GM12875 (cell line): ENCODE measurements around the gene NACC2.
"Not testable (repeated sequence)": the region's sequence is repeated elsewhere in the genome, so short reads cannot be mapped to it uniquely, and the experiment has no call there.

ENCODE experiments used
- H3K4me3 ChIP-seq: one replicate; pipeline ENCODE4 v1.5.1; 2011; ENCODE audit warnings: low read depth, low read length, control low read depth
- CTCF ChIP-seq: IDR thresholded peaks from 2 replicates; pipeline ENCODE4 v1.5.1; 2011; ENCODE audit warnings: low read depth, mild to moderate bottlenecking, control low read depth, inconsistent platforms, low read length, moderate library complexity, borderline replicate concordance; ENCODE audit not compliant: insufficient read depth

Gene NACC2

DNA sequence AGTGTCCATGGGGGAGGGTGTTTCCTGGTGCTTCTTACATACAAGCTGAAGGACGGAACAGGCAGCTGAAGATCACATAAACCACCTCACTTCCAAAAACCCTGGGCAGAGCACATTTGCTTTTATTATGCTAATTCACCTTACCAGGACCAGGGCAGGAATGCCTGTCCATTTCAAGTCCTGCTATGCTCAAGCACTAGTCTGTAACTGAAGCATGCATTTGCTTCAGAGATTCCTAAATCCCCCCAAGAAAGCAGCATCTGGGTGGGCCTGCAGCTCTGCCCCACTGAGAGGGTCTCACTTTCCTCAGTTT, 9.4 kb upstream of the NACC2 start:
- no peak for TF ChIP-seq CTCF
- H3K4me3 ChIP-seq: no peak overlapping the region

DNA sequence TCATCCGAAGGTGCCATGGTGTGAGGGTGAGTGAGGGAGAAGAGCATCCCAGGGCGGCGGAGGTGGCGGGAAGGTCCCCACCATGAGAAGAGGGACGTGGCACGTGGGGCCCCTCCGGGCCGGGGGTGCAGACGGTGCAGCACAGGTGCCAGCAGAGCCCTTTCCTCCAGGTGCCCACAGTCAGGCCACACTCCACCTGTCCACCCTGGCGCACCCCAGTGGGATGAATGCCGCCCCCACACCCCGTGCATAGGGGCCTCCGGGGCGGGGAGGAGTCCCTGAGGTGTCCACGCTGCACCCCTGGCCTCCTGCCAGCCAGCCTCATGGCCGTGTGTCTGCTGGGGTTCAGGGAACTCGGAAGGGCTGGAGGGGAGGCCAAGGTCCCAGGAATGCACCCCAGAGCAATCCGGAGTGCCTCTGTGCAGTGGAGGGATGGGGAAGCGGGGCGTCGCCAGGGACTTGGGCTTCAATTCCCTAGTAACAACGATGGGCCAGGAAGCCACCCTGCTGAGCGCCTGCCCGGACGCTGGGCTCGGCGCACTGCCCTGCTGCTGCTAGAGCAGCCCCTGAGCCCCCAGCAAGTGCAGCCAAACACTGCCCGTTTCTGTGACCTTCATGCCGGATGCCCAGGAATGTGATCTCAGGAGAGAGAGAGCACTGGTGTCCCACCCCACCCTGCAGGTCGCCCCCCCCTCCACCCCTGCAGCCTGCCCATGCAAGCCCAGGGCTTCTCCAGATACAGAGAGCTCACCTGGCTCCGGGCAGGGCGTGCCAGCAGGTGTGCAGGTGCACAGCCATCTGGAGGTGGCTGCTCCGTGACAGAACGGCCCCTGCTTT, 8.8 kb upstream of the NACC2 start:
- H3K4me3 ChIP-seq: no peak overlapping the region
- no peak for TF ChIP-seq CTCF

DNA sequence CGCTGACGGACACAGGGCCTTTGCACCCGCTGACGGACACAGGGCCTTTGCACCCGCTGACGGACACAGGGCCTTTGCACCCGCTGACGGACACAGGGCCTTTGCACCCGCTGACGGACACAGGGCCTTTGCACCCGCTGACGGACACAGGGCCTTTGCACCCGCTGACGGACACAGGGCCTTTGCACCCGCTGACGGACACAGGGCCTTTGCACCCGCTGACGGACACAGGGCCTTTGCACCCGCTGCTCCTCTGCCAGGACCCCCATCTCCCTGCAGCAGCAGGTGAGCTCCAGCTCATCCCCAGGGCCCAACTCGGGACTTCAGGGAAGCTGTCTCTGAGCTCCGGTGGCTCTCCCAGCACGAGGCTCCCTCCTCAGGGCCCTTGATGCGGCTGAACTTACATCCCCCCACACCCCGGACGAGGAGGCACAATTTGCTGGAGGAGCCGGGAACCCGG, 6.6 kb upstream of the NACC2 start:
- not testable (repeated sequence) for H3K4me3 ChIP-seq

DNA sequence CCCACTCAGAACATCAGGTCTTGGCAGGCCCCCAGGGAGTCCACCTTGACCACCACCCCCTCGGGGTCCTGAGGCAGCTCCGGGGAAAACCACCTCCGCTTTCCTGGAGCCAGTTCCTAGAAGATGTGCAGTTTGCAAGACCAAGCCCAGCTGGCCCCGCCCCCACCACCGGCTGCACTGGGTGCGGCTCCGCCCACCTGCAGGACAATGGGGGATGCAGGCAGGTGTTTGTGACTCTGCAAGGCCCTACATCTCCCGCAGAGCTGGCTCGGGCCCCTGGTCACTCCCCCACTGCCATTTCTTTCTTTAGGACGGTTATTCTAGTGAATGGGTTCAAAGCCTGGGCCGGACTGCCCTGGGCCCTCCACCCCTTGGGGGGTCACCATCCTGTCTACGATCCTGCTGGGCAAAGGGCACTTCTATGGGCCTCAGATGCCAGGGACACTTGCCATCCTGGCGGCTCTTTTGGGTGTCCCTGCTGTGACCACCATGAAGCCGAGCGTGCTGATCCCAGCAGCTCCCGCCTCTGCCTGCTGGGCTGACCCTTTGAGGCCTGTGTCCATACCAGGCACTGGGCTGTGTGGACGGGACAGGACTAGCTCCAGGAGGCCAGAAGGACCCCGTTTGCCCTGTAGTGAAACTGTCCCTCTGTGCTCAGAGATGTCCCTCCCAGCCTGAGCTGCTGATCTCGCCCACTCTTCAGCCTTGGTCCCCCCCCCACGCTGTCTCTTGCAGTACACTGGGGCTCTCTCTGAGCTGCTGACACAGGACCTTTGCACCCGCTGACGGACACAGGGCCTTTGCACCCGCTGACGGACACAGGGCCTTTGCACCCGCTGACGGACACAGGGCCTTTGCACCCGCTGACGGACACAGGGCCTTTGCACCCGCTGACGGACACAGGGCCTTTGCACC, 5.9 kb upstream of the NACC2 start:
- no peak for TF ChIP-seq CTCF
- no peak overlapping the region for H3K4me3 ChIP-seq

DNA sequence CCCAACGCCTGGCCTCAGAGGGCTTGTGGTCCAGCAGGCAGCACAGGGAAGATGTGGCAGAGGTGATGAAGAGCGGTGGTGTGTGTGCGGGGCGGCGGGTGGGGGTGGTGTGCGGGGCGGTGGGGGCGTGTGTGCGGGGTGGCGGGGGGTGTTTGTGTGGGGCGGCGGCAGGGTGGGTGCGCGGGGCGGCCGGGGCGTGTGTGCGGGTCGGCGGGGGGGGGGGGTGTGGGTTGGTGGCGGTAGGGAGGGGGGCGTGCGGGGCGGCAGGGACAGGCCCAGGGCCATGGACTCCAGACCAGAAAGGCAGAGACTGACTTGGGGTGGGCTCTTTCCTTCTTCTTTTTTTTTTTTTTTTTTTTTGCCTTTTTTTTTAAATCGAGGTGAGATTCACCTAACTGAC, 4.5 kb upstream of the NACC2 start:
- no peak for TF ChIP-seq CTCF
- H3K4me3 ChIP-seq: no peak overlapping the region

- no peak for TF ChIP-seq CTCF
- no peak overlapping the region for H3K4me3 ChIP-seq
These were observed 3.8 kb upstream of the NACC2 start for GRCh38 chr9:136098844-136099243.

- H3K4me3 ChIP-seq: no peak overlapping the region
- no peak for TF ChIP-seq CTCF
These were observed 3.1 kb upstream of the NACC2 start for GRCh38 chr9:136098210-136098609.
